ENCODE data around the gene TENM3. TPM values are rescaled to one million over a fixed set of nuclear protein-coding genes. Genes with fewer than 3 reads are reported as not detected.

TENM3 gene
- total and polyA plus RNA-seq, 7 experiments from 2014 or later = not detected

- Histone ChIP-seq H3K4me3 (ENCODE audit: low read length) (no peak overlapping the region), H3K9me3 (ENCODE audit: control insufficient read depth in 2 of 3, low read length in 3 of 3) (no peaks in the 10 kb centered on the region), H3K4me1 (ENCODE audit: control insufficient read depth in 2 of 2, insufficient read depth in 2 of 2, low read length in 2 of 2) (no peaks in the 10 kb centered on the region), H3K27ac (ENCODE audit: low read depth, low read length) (no peak overlapping the region), H3K27me3 (ENCODE audit: control insufficient read depth in 2 of 2, insufficient read depth in 2 of 2, low read length in 2 of 2) (no peaks in the 10 kb centered on the region), H3K36me3 (ENCODE audit: control insufficient read depth in 2 of 3, insufficient read depth in 3 of 3, low read length in 3 of 3) (no peaks in the 10 kb centered on the region)
- Mint-ChIP-seq H3K4me3 (no peak overlapping the region), H3K27me3 (peaks cover 0 to 14% (median 2%) of the 10 kb centered on the region in 5 donors), H3K9me3 (no peaks in the 10 kb centered on the region), H3K27ac (no peak overlapping the region), H3K4me1 (no peaks in the 10 kb centered on the region), H3K36me3 (no peaks in the 10 kb centered on the region)
- ChIA-PET CTCF (no interaction called here), POLR2A (no interaction called here)
- DNase-seq = no peak
- intact Hi-C loops (cut with micrococcal nuclease) = no loop called here
- no peak for ATAC-seq
Measured at GRCh38 chr4:182513587-182514291, 270.5 kb downstream of the TENM3 start.

GRCh38 chr4:182518421-182518820 is 275.2 kb downstream of the TENM3 start:
- H3K4me1 ChIP-seq (ENCODE audit: control insufficient read depth in 2 of 2, insufficient read depth in 2 of 2, low read length in 2 of 2) = no peaks in the 10 kb centered on the region
- no peak for ATAC-seq
- no peak overlapping the region for H3K4me3 ChIP-seq (ENCODE audit: low read length)
- no peaks in the 10 kb centered on the region for H3K36me3 ChIP-seq (ENCODE audit: control insufficient read depth in 2 of 3, insufficient read depth in 3 of 3, low read length in 3 of 3)
- CTCF ChIA-PET = no interaction called here
- Mint-ChIP-seq H3K4me1 (no peaks in the 10 kb centered on the region), H3K27me3 (peaks cover 0 to 23% (median 5%) of the 10 kb centered on the region in 5 donors), H3K36me3 (no peaks in the 10 kb centered on the region), H3K4me3 (no peak overlapping the region), H3K9me3 (peaks cover 0 to 2% (median 0%) of the 10 kb centered on the region in 11 donors), H3K27ac (no peak overlapping the region)
- H3K27me3 ChIP-seq (ENCODE audit: control insufficient read depth in 2 of 2, insufficient read depth in 2 of 2, low read length in 2 of 2) = no peaks in the 10 kb centered on the region
- POLR2A ChIA-PET = no interaction called here
- no peak overlapping the region for H3K27ac ChIP-seq (ENCODE audit: low read depth, low read length)
- no peak for DNase-seq
- no peaks in the 10 kb centered on the region for H3K9me3 ChIP-seq (ENCODE audit: control insufficient read depth in 2 of 3, low read length in 3 of 3)
- intact Hi-C loops (cut with micrococcal nuclease) = no loop called here

- Mint-ChIP-seq H3K4me3 (no peak overlapping the region), H3K4me1 (no peaks in the 10 kb centered on the region), H3K9me3 (peaks cover 0 to 2% (median 0%) of the 10 kb centered on the region in 11 donors), H3K36me3 (no peaks in the 10 kb centered on the region), H3K27ac (no peak overlapping the region), H3K27me3 (peaks cover 0 to 24% (median 5%) of the 10 kb centered on the region in 5 donors)
- CTCF ChIA-PET = no interaction called here
- Histone ChIP-seq H3K27me3 (ENCODE audit: control insufficient read depth in 2 of 2, insufficient read depth in 2 of 2, low read length in 2 of 2) (no peaks in the 10 kb centered on the region), H3K9me3 (ENCODE audit: control insufficient read depth in 2 of 3, low read length in 3 of 3) (no peaks in the 10 kb centered on the region), H3K36me3 (ENCODE audit: control insufficient read depth in 2 of 3, insufficient read depth in 3 of 3, low read length in 3 of 3) (no peaks in the 10 kb centered on the region), H3K27ac (ENCODE audit: low read depth, low read length) (no peak overlapping the region), H3K4me1 (ENCODE audit: control insufficient read depth in 2 of 2, insufficient read depth in 2 of 2, low read length in 2 of 2) (no peaks in the 10 kb centered on the region), H3K4me3 (ENCODE audit: low read length) (no peak overlapping the region)
- DNase-seq = no peak
- POLR2A ChIA-PET = no interaction called here
- intact Hi-C loops (cut with micrococcal nuclease) = no loop called here
- no peak for ATAC-seq
Measured at GRCh38 chr4:182519528-182519927, 276.3 kb downstream of the TENM3 start.

- ATAC-seq (no peak), DNase-seq (no peak)
- intact Hi-C loops (cut with micrococcal nuclease) = loop anchor here in 1 of 2 donors (5.0 kb wide), 1 partner anchor 586 kb away; no protein-coding TSS in a partner anchor
- Mint-ChIP-seq H3K9me3 (peaks cover 0 to 2% (median 0%) of the 10 kb centered on the region in 11 donors), H3K27me3 (peaks cover 0 to 28% (median 5%) of the 10 kb centered on the region in 5 donors), H3K4me1 (no peaks in the 10 kb centered on the region), H3K36me3 (no peaks in the 10 kb centered on the region), H3K27ac (no peak overlapping the region), H3K4me3 (no peak overlapping the region)
- CTCF ChIA-PET = no interaction called here
- Histone ChIP-seq H3K9me3 (ENCODE audit: control insufficient read depth in 2 of 3, low read length in 3 of 3) (no peaks in the 10 kb centered on the region), H3K27ac (ENCODE audit: low read depth, low read length) (no peak overlapping the region), H3K4me1 (ENCODE audit: control insufficient read depth in 2 of 2, insufficient read depth in 2 of 2, low read length in 2 of 2) (no peaks in the 10 kb centered on the region), H3K4me3 (ENCODE audit: low read length) (no peak overlapping the region), H3K36me3 (ENCODE audit: control insufficient read depth in 2 of 3, insufficient read depth in 3 of 3, low read length in 3 of 3) (no peaks in the 10 kb centered on the region), H3K27me3 (ENCODE audit: control insufficient read depth in 2 of 2, insufficient read depth in 2 of 2, low read length in 2 of 2) (no peaks in the 10 kb centered on the region)
- POLR2A ChIA-PET = no interaction called here
Measured at GRCh38 chr4:182521011-182521410, 277.8 kb downstream of the TENM3 start.

GRCh38 chr4:182528819-182529218 is 285.6 kb downstream of the TENM3 start:
- no peaks in the 10 kb centered on the region for H3K27me3 ChIP-seq (ENCODE audit: control insufficient read depth in 2 of 2, insufficient read depth in 2 of 2, low read length in 2 of 2)
- H3K36me3 Mint-ChIP-seq = no peaks in the 10 kb centered on the region
- no peak for ATAC-seq
- no peak overlapping the region for H3K27ac Mint-ChIP-seq
- H3K36me3 ChIP-seq (ENCODE audit: control insufficient read depth in 2 of 3, insufficient read depth in 3 of 3, low read length in 3 of 3) = no peaks in the 10 kb centered on the region
- POLR2A ChIA-PET = no interaction called here
- no peak for DNase-seq
- no peak overlapping the region for H3K4me3 ChIP-seq (ENCODE audit: low read length)
- H3K9me3 Mint-ChIP-seq = peaks cover 0 to 1% (median 0%) of the 10 kb centered on the region in 11 donors
- H3K4me1 Mint-ChIP-seq = no peaks in the 10 kb centered on the region
- peaks cover 0 to 33% (median 17%) of the 10 kb centered on the region in 5 donors for H3K27me3 Mint-ChIP-seq
- no peaks in the 10 kb centered on the region for H3K4me1 ChIP-seq (ENCODE audit: control insufficient read depth in 2 of 2, insufficient read depth in 2 of 2, low read length in 2 of 2)
- intact Hi-C loops (cut with micrococcal nuclease) = no loop called here
- no peak overlapping the region for H3K4me3 Mint-ChIP-seq
- no peaks in the 10 kb centered on the region for H3K9me3 ChIP-seq (ENCODE audit: control insufficient read depth in 2 of 3, low read length in 3 of 3)
- CTCF ChIA-PET = no interaction called here
- H3K27ac ChIP-seq (ENCODE audit: low read depth, low read length) = no peak overlapping the region

GRCh38 chr4:182530451-182530850 is 287.2 kb downstream of the TENM3 start:
- no peak for ATAC-seq
- no peaks in the 10 kb centered on the region for H3K36me3 Mint-ChIP-seq
- Histone ChIP-seq H3K36me3 (ENCODE audit: control insufficient read depth in 2 of 3, insufficient read depth in 3 of 3, low read length in 3 of 3) (no peaks in the 10 kb centered on the region), H3K9me3 (ENCODE audit: control insufficient read depth in 2 of 3, low read length in 3 of 3) (no peaks in the 10 kb centered on the region), H3K4me1 (ENCODE audit: control insufficient read depth in 2 of 2, insufficient read depth in 2 of 2, low read length in 2 of 2) (no peaks in the 10 kb centered on the region), H3K27me3 (ENCODE audit: control insufficient read depth in 2 of 2, insufficient read depth in 2 of 2, low read length in 2 of 2) (no peaks in the 10 kb centered on the region), H3K4me3 (ENCODE audit: low read length) (no peak overlapping the region), H3K27ac (ENCODE audit: low read depth, low read length) (no peak overlapping the region)
- intact Hi-C loops (cut with micrococcal nuclease) = no loop called here
- H3K9me3 Mint-ChIP-seq = peaks cover 0 to 1% (median 0%) of the 10 kb centered on the region in 11 donors
- H3K4me1 Mint-ChIP-seq = no peaks in the 10 kb centered on the region
- H3K27me3 Mint-ChIP-seq = peaks cover 0 to 33% (median 17%) of the 10 kb centered on the region in 5 donors
- no peak overlapping the region for H3K4me3 Mint-ChIP-seq
- no peak overlapping the region for H3K27ac Mint-ChIP-seq
- ChIA-PET CTCF (no interaction called here), POLR2A (interaction anchor here (0.6 kb wide), 1 partner anchor 49 kb away, joined by 7 read pairs; no protein-coding TSS in a partner anchor)
- no peak for DNase-seq

- H3K36me3 ChIP-seq (ENCODE audit: control insufficient read depth in 2 of 3, insufficient read depth in 3 of 3, low read length in 3 of 3) = no peaks in the 10 kb centered on the region
- intact Hi-C loops (cut with micrococcal nuclease) = no loop called here
- Mint-ChIP-seq H3K36me3 (no peaks in the 10 kb centered on the region), H3K27me3 (peaks cover 0 to 26% (median 11%) of the 10 kb centered on the region in 5 donors), H3K4me1 (no peaks in the 10 kb centered on the region), H3K4me3 (no peak overlapping the region), H3K9me3 (no peaks in the 10 kb centered on the region), H3K27ac (no peak overlapping the region)
- no peak overlapping the region for H3K4me3 ChIP-seq (ENCODE audit: low read length)
- ATAC-seq (no peak), DNase-seq (no peak)
- no peaks in the 10 kb centered on the region for H3K4me1 ChIP-seq (ENCODE audit: control insufficient read depth in 2 of 2, insufficient read depth in 2 of 2, low read length in 2 of 2)
- ChIA-PET CTCF (no interaction called here), POLR2A (no interaction called here)
- no peaks in the 10 kb centered on the region for H3K9me3 ChIP-seq (ENCODE audit: control insufficient read depth in 2 of 3, low read length in 3 of 3)
- no peaks in the 10 kb centered on the region for H3K27me3 ChIP-seq (ENCODE audit: control insufficient read depth in 2 of 2, insufficient read depth in 2 of 2, low read length in 2 of 2)
- H3K27ac ChIP-seq (ENCODE audit: low read depth, low read length) = no peak overlapping the region
Measured at GRCh38 chr4:182531555-182532162, 288.5 kb downstream of the TENM3 start.
